Measurements from ENCODE around the gene TINCR. TPM values are rescaled to one million over a fixed set of nuclear protein-coding genes. Genes with fewer than 3 reads are reported as not detected.

Gene TINCR
- total RNA-seq, 3 donors from 2014 or later (not counting 1 experiment from before 2014, with no cell fraction given), result 1.6 to 2.2 (median 1.7) TPM

- 97% methylated on average over 4 of the region's 5 CpGs for WGBS (ENCODE audit: insufficient coverage)
- H3K27ac Mint-ChIP-seq, result no peak overlapping the region
These were observed 12.9 kb downstream of the TINCR start for GRCh38 chr19:5554828-5555227.

GRCh38 chr19:5553892-5554291 is 13.9 kb downstream of the TINCR start:
- Mint-ChIP-seq H3K9me3 (no peaks in the 10 kb centered on the region), H3K27ac (no peak overlapping the region), H3K27me3 (ENCODE audit: low read depth in 2 of 2) (peaks cover 8 to 21% of the 10 kb centered on the region in 2 donors), H3K4me1 (no peaks in the 10 kb centered on the region), H3K4me3 (no peak overlapping the region), H3K36me3 (no peaks in the 10 kb centered on the region)
- Histone ChIP-seq H3K27ac (ENCODE audit: low read length) (no peak overlapping the region), H3K4me1 (ENCODE audit: control insufficient read depth, insufficient read depth, low read length) (no peaks in the 10 kb centered on the region), H3K36me3 (ENCODE audit: control insufficient read depth, insufficient read depth, low read length) (no peaks in the 10 kb centered on the region), H3K27me3 (ENCODE audit: control insufficient read depth, insufficient read depth, low read length) (no peaks in the 10 kb centered on the region), H3K9me3 (ENCODE audit: control insufficient read depth, insufficient read depth, low read length) (no peaks in the 10 kb centered on the region), H3K4me3 (ENCODE audit: low read length) (no peak overlapping the region)
- WGBS (ENCODE audit: insufficient coverage), result 89% methylated on average over 9 of the region's 9 CpGs
- no peak for TF ChIP-seq CTCF (IDR thresholded peaks at IDR 0.05)
- DNase-seq (no peak), ATAC-seq (no peak)
- intact Hi-C loops (cut with micrococcal nuclease), result no loop called here

More at GRCh38 chr19:5554828-5555227, 12.9 kb downstream of the TINCR start:
- no peak overlapping the region for H3K27ac ChIP-seq (ENCODE audit: low read length)
- no peak overlapping the region for H3K4me3 ChIP-seq (ENCODE audit: low read length)
- H3K27me3 ChIP-seq (ENCODE audit: control insufficient read depth, insufficient read depth, low read length), result no peaks in the 10 kb centered on the region
- ATAC-seq (no peak), DNase-seq (no peak)
- H3K4me1 Mint-ChIP-seq, result no peaks in the 10 kb centered on the region
- intact Hi-C loops (cut with micrococcal nuclease), result no loop called here
- no peaks in the 10 kb centered on the region for H3K36me3 ChIP-seq (ENCODE audit: control insufficient read depth, insufficient read depth, low read length)
- H3K9me3 Mint-ChIP-seq, result no peaks in the 10 kb centered on the region
- TF ChIP-seq CTCF (IDR thresholded peaks at IDR 0.05), result no peak
- H3K27me3 Mint-ChIP-seq (ENCODE audit: low read depth in 2 of 2), result peaks cover 8 to 15% of the 10 kb centered on the region in 2 donors
- H3K9me3 ChIP-seq (ENCODE audit: control insufficient read depth, insufficient read depth, low read length), result no peaks in the 10 kb centered on the region
- no peaks in the 10 kb centered on the region for H3K36me3 Mint-ChIP-seq
- no peak overlapping the region for H3K4me3 Mint-ChIP-seq
- no peaks in the 10 kb centered on the region for H3K4me1 ChIP-seq (ENCODE audit: control insufficient read depth, insufficient read depth, low read length)

GRCh38 chr19:5547881-5548280 is 19.9 kb downstream of the TINCR start:
- no peak for ATAC-seq
- H3K4me1 Mint-ChIP-seq, result no peaks in the 10 kb centered on the region

More at GRCh38 chr19:5547881-5548280, 19.9 kb downstream of the TINCR start:
- Histone ChIP-seq H3K27ac (ENCODE audit: low read length) (no peak overlapping the region), H3K9me3 (ENCODE audit: control insufficient read depth, insufficient read depth, low read length) (no peaks in the 10 kb centered on the region), H3K4me1 (ENCODE audit: control insufficient read depth, insufficient read depth, low read length) (no peaks in the 10 kb centered on the region), H3K4me3 (ENCODE audit: low read length) (no peak overlapping the region), H3K36me3 (ENCODE audit: control insufficient read depth, insufficient read depth, low read length) (no peaks in the 10 kb centered on the region), H3K27me3 (ENCODE audit: control insufficient read depth, insufficient read depth, low read length) (no peaks in the 10 kb centered on the region)
- Mint-ChIP-seq H3K4me3 (no peak overlapping the region), H3K27ac (no peak overlapping the region), H3K36me3 (no peaks in the 10 kb centered on the region), H3K27me3 (ENCODE audit: low read depth in 2 of 2) (peaks cover 0 to 9% of the 10 kb centered on the region in 2 donors), H3K9me3 (no peaks in the 10 kb centered on the region)
- DNase-seq, result peak in 1 of 2 donors; percentile 46
- WGBS (ENCODE audit: insufficient coverage), result 23% methylated on average over 7 of the region's 8 CpGs
- no peak for TF ChIP-seq CTCF (IDR thresholded peaks at IDR 0.05)
- intact Hi-C loops (cut with micrococcal nuclease), result no loop called here
